Peyer's patch (tissue), 4 donors: Measurements from ENCODE around the gene DDI2. TPM values are rescaled to one million over a fixed set of nuclear protein-coding genes. Genes with fewer than 3 reads are reported as not detected.
A peak's percentile ranks its signal among the peaks of the same experiment; 100 is the strongest.

Experiments
- DNase-seq, 3 donors: peaks; one replicate each; pipeline ENCODE4 v3.0.0-alpha.2; 2017 to 2019
- H3K27ac ChIP-seq, 4 donors: fragments of 200-600 bp; sonication (generic); one replicate each; pipeline ENCODE4 v1.5.1; 2016 to 2019
- H3K27me3 ChIP-seq, 2 donors: fragments of 200-600 bp; sonication (generic); one replicate each; pipeline ENCODE4 v1.5.1; 2019
- H3K36me3 ChIP-seq, 3 donors: fragments of 200-600 bp; sonication (generic); one replicate each; pipeline ENCODE4 v1.5.1; 2016 to 2019
- H3K4me1 ChIP-seq, 4 donors: fragments of 200-600 bp; sonication (generic); one replicate each; pipeline ENCODE4 v1.5.1; 2016 to 2019
- H3K4me3 ChIP-seq, 4 donors: fragments of 200-600 bp; sonication (generic); 1 replicate in 3 of 4; 2 replicates in 1 of 4; pipeline ENCODE4 v1.5.1; 2016 to 2019; ENCODE audit warnings: mild to moderate bottlenecking in 1 of 4
- H3K9me3 ChIP-seq, 4 donors: fragments of 200-600 bp; sonication (generic); one replicate each; pipeline ENCODE4 v1.5.1; 2016 to 2019; ENCODE audit warnings: mild to moderate bottlenecking in 1 of 4
- POLR2A ChIP-seq, 2 donors: fragments of 450-650 bp; IDR thresholded peaks; one replicate each; pipeline ENCODE4 v1.5.1; 2017; ENCODE audit warnings: antibody characterized with exemption in 2 of 2, mild to moderate bottlenecking in 2 of 2, moderate library complexity in 2 of 2
- total RNA-seq, 4 donors: library from RNA; depleted of rRNA; stranded (reverse); fragments of >200 nt; gene quantifications; one replicate each; pipeline ENCODE4 v1.1.0, GENCODE V29; 2016
- TF ChIP-seq, protein P1 (sequence below), 6 experiments: fragments of 450-650 bp in 4 of 6; fragments of 200-600 bp in 2 of 6; sonication (generic) in 1 of 6; IDR thresholded peaks; one replicate each; pipeline ENCODE4 v1.5.1; 2017 to 2019; ENCODE audit warnings: antibody characterized with exemption in 6 of 6, mild to moderate bottlenecking in 3 of 6, moderate library complexity in 1 of 6

The DDI2 gene
- total RNA-seq, 4 donors from 2014 or later: 56.0 to 97.1 (median 68.5) TPM

DNA sequence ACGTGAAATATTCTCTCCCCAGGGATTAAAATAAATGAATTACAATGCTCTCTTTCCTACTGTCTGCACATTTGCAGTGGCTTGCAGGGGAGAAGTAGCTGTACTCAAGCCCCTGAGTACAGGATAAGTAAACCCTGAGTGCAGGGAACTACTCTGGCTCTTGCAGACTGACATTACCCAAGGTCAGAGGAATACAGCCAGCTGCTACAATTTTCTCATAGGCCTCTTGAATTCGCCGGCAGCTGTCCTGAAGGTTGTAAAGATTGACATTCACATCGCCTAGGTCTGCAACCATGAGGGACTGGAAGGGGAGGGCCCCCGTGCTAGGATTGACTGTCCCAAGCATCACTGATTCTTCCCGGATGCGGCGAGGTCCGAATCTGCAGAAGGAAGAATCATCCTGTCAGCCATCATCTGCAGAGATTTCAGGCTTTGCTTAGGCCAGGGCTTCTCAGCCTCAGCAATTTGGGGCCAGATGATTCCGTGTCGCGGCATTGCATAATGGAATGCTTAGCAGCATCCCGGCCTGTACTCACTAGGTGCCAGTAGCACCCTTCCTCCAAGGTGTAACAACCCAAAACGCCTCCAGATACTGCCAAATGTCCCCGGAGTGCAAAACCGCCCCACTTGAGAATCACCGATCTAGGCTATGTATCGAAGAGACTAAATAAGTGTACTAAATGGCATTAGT is 34.1 kb upstream of the DDI2 start:
- no peak for DNase-seq
- H3K4me3 ChIP-seq: no peak overlapping the region
- H3K27ac ChIP-seq: no peak overlapping the region
- no peaks in the 10 kb centered on the region for H3K36me3 ChIP-seq
- no peaks in the 10 kb centered on the region for H3K9me3 ChIP-seq
- H3K27me3 ChIP-seq: no peaks in the 10 kb centered on the region
- TF ChIP-seq POLR2A (IDR thresholded peaks at IDR 0.05): no peak
- TF ChIP-seq, protein P1, sequence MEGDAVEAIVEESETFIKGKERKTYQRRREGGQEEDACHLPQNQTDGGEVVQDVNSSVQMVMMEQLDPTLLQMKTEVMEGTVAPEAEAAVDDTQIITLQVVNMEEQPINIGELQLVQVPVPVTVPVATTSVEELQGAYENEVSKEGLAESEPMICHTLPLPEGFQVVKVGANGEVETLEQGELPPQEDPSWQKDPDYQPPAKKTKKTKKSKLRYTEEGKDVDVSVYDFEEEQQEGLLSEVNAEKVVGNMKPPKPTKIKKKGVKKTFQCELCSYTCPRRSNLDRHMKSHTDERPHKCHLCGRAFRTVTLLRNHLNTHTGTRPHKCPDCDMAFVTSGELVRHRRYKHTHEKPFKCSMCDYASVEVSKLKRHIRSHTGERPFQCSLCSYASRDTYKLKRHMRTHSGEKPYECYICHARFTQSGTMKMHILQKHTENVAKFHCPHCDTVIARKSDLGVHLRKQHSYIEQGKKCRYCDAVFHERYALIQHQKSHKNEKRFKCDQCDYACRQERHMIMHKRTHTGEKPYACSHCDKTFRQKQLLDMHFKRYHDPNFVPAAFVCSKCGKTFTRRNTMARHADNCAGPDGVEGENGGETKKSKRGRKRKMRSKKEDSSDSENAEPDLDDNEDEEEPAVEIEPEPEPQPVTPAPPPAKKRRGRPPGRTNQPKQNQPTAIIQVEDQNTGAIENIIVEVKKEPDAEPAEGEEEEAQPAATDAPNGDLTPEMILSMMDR (IDR thresholded peaks at IDR 0.05): no peak
- H3K4me1 ChIP-seq: peaks cover 0 to 19% (median 14%) of the 10 kb centered on the region in 4 donors

DNA sequence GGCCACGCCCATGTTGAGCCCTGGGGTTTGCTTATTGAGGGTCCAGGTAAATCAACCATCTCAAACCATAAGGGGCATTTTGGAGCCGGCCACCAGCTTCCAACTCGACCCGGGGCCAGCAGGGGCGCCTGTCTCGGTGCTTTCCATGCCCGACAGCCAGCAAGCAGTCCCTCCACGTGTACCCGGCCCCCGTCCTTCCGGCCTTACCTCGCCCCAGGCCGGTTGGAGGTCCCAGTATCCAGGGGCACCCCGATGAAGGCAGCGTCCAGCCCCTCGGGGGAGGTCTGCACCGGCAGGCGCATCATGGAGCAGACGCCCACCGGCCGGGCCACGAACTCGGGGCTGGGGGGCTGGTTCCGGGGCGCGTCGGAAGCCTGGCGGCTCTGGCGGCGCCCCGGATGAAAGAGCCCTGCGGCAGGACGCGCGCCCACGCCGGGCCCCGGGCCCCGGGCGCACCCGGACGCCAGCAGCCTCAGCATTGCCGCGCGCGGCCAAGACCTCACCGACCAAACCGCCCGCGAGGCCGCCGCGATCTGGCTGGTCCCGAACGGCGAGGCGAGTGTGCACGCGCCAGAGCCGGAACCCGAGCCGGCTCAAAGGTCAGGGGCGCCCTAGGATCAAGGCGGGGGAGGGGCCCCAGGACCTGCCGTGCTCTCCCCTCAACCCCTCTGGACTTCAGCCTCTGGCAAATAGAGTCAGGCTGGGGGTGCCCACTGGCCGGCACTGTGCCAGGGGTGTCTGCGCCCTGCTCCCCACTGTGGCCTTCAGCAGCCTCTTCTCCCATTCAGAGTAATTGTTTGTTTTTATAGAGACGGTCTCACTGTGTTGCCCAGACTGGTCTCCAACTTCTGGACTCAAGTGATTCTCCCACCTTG is 32.5 kb upstream of the DDI2 start, which contains the start of gene AGMAT:
AGMAT (minus strand) TSS at position 563 of the 875 bp plus-strand sequence; CDS start at position 479, 84 bp downstream.
- H3K27ac ChIP-seq: peak within 1 kb of the TSS; percentile 43 to 77 (median 76)
- peak; percentile 70 to 87 (median 79) for DNase-seq

DNA sequence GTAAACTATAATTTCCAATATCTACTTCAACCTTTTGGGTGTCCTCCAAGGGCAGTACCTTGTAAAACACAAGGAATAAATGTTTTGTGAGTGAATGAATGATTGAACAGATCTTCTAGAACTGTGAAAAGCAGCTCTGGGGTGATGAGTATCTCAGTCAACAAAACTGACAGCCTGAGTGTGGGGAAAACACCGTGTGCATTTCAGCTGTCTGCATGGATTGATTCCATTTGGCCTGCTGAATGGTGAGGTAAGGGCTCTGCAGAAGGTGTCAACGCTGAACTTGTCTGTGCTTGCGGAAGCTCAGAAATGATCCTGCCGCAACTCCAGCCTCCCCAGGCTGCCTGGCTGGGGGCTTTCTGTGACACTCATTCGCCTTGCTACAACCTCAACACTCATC is 25.0 kb upstream of the DDI2 start:
- Histone ChIP-seq H3K27ac (no peak overlapping the region), H3K9me3 (no peaks in the 10 kb centered on the region), H3K27me3 (no peaks in the 10 kb centered on the region), H3K4me1 (no peaks in the 10 kb centered on the region), H3K4me3 (no peak overlapping the region), H3K36me3 (no peaks in the 10 kb centered on the region)
- TF ChIP-seq, protein P1 (IDR thresholded peaks at IDR 0.05): no peak
- TF ChIP-seq POLR2A (IDR thresholded peaks at IDR 0.05): no peak
- no peak for DNase-seq

More for the DNA sequence above, 32.5 kb upstream of the DDI2 start, which contains the start of gene AGMAT:
- TF ChIP-seq POLR2A (IDR thresholded peaks at IDR 0.05): peak; percentile 62 to 69
- TF ChIP-seq, protein P1 (IDR thresholded peaks at IDR 0.05): peak; percentile 8 to 43 (median 36)
- Histone ChIP-seq H3K27me3 (no peaks in the 10 kb centered on the region), H3K36me3 (no peaks in the 10 kb centered on the region), H3K4me3 (peak within 1 kb of the TSS; percentile 62 to 67 (median 65)), H3K9me3 (no peaks in the 10 kb centered on the region), H3K4me1 (peaks cover 0 to 15% (median 8%) of the 10 kb centered on the region in 4 donors)

DNA sequence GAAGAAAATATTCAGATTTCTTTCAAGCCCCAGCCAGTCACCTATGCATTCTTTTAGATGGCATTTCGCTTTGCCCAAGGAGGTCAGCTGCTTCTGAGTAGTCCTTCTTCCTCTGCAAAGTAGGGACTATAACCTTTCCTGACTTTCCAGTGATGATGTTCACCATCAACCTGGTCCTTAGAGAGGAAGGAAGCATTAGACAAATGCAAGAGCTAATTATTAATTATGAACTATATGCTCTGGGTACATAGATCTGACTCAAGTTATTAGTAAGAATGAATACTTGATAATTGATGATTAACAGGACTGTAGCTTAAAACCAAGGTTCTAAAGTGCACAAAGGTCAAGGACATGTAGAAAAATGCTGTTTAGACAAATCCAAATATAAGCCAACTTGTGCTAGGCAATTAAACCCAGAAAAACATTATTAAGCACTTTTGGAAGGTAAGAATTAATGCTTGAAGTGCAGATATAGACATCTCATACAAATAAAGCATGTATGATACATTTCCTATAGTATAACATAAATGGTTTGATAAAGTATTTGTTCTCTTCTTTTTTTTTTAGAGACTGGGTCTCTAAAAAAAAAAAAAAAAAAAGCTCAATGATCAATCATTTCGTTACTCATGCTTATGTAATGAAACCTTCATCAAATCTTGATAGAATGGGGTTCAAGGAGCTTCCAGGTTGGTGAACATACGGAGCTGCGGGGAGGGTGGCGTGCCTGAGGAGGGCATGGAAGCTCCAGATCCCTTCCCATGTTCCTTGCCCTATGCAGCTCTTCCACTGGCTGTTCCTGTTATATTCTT is 21.2 kb upstream of the DDI2 start:
- no peaks in the 10 kb centered on the region for H3K27me3 ChIP-seq
- no peaks in the 10 kb centered on the region for H3K36me3 ChIP-seq
- no peak overlapping the region for H3K27ac ChIP-seq
- H3K9me3 ChIP-seq: no peaks in the 10 kb centered on the region
- TF ChIP-seq, protein P1 (IDR thresholded peaks at IDR 0.05): no peak
- no peak for TF ChIP-seq POLR2A (IDR thresholded peaks at IDR 0.05)
- H3K4me1 ChIP-seq: no peaks in the 10 kb centered on the region
- no peak for DNase-seq
- H3K4me3 ChIP-seq: no peak overlapping the region

DNA sequence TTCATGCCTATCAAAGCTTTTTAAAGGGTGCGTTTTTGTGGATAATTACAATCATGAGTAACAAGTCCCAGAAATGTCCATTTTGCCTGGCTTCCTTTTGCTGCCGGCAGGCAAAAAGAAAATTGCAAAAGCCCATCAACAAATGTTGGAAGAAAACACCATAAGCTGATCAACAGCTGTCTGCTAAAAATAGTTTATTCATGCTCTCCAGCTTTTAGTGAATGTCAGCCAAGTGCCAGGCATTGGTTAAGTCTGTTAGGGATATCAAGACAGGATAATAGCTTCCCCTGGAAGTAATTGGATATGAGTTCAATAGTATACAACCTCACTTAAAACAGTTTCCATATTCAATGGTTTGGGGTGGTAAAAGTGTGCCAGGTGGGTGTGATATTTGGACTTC is 18.8 kb upstream of the DDI2 start:
- Histone ChIP-seq H3K4me1 (peaks cover 0 to 6% (median 0%) of the 10 kb centered on the region in 4 donors), H3K27me3 (no peaks in the 10 kb centered on the region), H3K9me3 (no peaks in the 10 kb centered on the region), H3K36me3 (no peaks in the 10 kb centered on the region), H3K27ac (no peak overlapping the region), H3K4me3 (no peak overlapping the region)
- DNase-seq: no peak
- TF ChIP-seq, protein P1 (IDR thresholded peaks at IDR 0.05): no peak
- TF ChIP-seq POLR2A (IDR thresholded peaks at IDR 0.05): no peak
